Stimulated activated CD8-positive, alpha-beta memory T cell treated with anti-CD3 and anti-CD28 coated beads, Interleukin-4, amount 100 ng/mL, for 1 hour (primary cell): Measurements from ENCODE around the gene DENND1A.

ENCODE experiments used
- DNase-seq, 2 donors: peaks; one replicate each; pipeline ENCODE4 v3.0.0-alpha.2; 2020; ENCODE audit warnings: low read depth in 2 of 2, low spot score in 1 of 2

The DENND1A gene

DNA sequence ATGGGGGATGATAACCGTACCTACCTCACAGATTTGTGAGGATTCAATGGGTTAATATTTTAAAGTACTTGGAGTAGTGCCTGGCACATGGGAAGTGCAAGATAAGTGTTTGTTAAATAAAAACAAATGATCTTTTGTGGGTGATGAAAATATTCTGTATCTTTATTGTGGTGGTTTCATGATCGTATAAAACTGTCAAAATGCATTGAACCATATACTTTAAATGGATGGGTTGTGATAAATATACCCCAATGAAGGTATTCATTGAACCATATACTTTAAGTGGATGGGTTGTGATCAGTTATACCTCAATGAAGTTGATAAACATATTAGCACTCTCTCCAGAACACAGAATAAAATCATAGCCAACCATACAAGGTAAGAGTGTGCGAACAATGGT lies 339.4 kb downstream of the DENND1A start:
- no peak for DNase-seq

GRCh38 chr9:123589361-123590239 lies 340.3 kb downstream of the DENND1A start:
- no peak for DNase-seq

GRCh38 chr9:123586275-123586674 lies 343.7 kb downstream of the DENND1A start:
- DNase-seq: no peak

DNA sequence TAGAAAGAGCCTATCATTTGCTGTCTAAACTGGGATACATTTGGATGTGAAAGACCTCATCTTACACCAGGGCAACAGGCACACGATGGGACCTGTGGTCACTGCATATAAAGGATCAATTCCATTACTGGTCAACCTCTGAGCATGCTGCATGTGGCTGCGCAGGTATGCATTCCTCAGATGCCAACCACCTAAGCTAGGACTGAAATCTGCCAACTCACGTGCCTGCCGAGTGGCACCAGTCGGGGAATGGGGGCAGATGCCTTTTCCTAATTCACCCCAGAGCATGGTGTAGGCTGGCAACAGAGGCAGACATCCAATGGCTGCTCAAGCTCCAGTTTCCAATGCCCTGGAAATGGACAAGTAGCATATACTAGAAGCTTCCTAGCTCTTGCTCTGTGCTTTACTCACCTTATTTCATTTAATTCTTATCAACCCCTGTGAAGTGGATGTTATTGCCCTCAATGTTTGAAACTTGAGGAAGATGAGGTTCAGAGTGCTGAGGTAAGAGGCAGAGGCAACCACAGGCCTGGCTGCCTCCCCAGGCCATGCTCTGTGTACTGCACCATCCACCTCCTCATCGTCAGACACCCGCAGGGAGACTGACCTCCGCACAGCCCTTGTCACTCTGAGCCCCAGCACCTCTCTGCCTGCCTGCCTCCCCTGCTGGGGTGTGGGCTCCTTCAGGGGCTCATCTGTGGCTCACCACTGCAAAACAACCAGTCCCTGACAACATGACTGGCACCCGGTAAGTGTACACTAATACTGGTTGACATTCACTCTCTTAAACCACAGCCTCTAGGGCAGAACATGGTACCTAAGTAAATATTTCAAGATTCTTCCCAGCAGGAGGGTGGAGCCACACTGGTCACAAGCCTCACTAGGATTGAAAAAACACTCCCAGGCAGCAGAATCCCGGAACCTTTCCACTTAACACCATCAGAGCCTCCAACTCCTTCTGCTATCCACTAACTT lies 345.4 kb downstream of the DENND1A start:
- DNase-seq: no peak

DNA sequence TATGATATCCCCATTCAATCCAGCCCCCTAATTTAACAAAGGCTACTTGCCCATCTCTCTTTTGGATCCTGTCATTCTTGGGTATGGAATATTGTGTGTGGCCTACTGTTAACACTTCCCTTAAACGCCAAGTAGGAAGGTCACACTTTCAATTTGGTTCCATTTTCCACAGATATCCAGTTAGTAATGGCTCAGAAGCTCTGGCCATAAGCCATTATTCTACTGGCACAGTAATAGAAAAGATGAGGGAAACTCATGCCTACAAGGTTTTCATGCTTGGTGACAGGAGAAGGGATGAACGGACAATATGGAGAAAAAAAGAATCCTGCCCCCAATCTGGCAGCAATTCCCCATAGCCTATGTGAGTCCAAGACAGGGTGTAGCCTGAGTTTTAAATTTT lies 346.3 kb downstream of the DENND1A start:
- no peak for DNase-seq

GRCh38 chr9:123571240-123571639 lies 358.7 kb downstream of the DENND1A start:
- DNase-seq: no peak

DNA sequence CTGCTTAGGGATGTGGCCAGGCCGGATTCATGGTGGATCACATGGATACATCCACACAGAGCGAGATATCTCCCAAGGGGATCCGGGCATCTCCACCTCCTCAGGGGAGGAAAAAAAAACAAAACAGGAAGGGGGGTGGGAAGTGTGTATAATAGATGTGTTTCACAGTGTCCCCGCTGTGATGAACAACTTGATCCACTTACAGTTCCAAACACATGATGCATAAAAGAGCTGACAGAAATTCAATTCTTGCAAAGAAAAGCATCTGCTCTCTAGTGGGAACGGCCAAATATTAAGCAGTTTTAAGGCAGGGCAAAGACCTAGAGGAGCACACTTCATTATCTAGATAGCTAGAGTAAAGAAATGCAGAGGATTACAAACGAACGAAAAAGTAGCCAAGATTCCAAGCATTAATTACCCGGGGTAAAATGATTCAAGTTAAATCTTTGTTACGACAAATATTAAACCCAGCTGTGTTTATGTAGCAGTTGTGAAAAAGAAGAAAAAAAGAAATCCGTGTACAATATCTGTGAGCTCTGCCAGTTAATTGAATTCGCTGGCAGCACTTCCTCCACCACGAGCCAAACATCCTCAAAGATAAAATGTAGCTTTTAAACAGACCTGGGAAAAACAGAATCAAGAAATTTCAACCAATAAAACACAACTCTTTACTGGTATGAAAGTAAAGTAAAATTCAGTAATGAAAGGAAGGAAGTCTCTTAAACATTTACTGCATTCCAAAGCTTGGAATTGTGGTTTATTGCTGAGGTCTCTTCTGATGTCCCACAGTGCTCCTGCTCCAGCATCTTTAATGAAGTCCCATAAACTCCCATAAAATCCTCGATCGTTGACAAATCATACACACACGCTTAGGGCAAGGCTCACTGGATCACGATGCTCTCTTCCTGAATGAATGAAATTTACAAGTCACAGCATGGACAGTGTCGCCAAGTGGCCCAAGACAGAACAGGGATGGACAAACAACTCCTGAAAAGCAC lies 360.9 kb downstream of the DENND1A start:
- no peak for DNase-seq

DNA sequence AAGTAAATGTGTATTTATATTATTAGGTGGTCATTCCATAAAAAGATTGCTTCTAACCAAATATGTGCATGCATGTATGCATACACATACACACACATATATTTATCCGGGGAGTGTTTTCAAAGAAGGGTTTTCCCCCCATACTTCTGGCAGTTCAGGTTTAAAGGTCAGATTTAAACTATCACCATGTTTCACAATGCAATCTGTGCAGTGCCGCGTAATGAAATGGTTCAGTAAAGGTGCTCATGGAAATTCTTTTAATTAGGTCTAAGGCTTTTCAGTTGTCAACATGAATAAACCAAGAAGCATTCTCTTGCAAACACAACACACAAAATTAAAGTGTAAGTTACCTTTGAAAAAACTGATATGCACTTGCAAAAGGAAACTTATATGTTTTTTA lies 362.9 kb downstream of the DENND1A start:
- DNase-seq: no peak

- no peak for DNase-seq
Measured at GRCh38 chr9:123564652-123565051, 365.3 kb downstream of the DENND1A start.

- DNase-seq: no peak
Measured at GRCh38 chr9:123562844-123563346, 367.0 kb downstream of the DENND1A start.

- DNase-seq: no peak
Measured at GRCh38 chr9:123561046-123561445, 368.9 kb downstream of the DENND1A start.

- no peak for DNase-seq
Measured at GRCh38 chr9:123556464-123557435, 373.2 kb downstream of the DENND1A start.

GRCh38 chr9:123555646-123556045 lies 374.3 kb downstream of the DENND1A start:
- DNase-seq: no peak

GRCh38 chr9:123552530-123552929 lies 377.4 kb downstream of the DENND1A start:
- no peak for DNase-seq

GRCh38 chr9:123551734-123552133 lies 378.2 kb downstream of the DENND1A start:
- no peak for DNase-seq

DNA sequence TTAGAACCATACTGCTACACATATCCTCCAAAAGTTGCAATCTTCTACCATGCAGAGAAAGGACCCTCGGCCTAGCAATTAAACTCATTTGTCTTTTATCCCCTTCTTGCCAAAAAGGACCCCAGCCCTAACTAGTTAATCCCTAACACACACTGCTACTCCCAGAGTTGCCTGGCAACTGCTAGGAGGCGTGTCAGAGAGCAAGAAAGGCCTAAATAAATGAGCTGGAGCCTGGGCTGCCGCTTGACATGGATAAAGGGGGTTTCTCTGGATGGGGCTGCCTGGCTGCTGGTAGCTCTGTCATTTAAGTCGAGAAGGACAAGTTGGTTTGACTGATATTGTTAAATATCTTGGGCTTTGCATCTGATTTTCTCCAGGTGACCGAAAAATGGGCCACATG lies 379.1 kb downstream of the DENND1A start:
- DNase-seq: no peak

DNA sequence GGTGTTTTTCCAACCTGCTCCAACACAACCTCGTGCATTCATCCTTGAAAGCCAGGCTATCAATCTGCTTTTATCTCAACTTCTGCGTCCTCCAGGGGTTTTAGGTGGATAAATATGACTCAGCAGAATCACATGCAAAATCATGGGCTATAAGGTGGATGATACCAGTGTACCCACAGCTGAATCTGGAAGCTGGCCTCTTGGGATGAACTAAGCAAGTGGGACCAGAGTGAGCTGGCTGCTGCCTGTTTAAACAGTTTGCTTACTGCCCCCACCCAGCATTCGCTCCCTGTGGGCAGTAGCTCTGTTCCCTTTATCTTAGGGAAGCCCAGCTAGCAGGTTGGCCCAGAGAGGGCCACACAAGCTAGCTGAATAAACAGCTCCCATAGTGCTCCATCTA lies 379.9 kb downstream of the DENND1A start:
- no peak for DNase-seq

DNA sequence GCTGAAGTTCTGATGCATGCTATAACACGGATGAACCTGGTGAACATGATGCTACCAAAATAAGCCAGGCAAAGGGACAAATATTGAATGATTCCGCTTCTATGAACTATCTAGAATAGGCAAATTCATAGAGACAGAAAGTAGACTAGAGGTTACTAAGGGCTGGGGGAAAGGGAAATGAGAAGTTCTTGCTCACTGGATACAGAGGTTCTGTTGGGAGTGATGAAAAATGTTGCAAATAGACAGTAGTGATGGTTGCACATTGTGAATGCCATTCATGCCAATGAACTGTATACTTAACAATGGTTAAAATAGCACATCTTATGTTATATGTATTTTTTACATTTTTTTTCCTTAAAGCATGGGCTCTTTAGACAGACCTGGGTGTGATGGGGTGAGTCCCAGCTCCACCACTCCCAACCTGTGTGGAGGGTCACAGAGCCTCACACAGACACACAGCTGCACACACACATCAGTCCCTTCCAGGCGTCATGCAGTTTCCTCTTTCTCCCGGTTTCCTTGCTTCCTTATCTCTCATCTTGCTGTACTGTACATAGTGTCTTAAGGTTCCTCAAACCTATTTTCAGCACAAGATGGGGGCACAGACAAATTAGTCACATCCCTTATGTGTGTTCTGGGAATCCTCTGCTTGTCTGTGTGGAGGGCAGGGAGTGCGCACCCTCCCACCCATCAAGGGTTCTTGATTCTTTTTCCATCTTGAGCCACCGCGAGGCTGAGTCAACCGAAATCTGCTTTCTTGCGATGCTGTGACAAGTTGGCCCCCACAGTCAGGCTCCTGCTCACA lies 381.0 kb downstream of the DENND1A start:
- DNase-seq: no peak
